Measurements from ENCODE around the gene ATP1A3.
"Not testable (repeated sequence)": the region's sequence is repeated elsewhere in the genome, so short reads cannot be mapped to it uniquely, and the experiment has no call there.

Gene ATP1A3

DNA sequence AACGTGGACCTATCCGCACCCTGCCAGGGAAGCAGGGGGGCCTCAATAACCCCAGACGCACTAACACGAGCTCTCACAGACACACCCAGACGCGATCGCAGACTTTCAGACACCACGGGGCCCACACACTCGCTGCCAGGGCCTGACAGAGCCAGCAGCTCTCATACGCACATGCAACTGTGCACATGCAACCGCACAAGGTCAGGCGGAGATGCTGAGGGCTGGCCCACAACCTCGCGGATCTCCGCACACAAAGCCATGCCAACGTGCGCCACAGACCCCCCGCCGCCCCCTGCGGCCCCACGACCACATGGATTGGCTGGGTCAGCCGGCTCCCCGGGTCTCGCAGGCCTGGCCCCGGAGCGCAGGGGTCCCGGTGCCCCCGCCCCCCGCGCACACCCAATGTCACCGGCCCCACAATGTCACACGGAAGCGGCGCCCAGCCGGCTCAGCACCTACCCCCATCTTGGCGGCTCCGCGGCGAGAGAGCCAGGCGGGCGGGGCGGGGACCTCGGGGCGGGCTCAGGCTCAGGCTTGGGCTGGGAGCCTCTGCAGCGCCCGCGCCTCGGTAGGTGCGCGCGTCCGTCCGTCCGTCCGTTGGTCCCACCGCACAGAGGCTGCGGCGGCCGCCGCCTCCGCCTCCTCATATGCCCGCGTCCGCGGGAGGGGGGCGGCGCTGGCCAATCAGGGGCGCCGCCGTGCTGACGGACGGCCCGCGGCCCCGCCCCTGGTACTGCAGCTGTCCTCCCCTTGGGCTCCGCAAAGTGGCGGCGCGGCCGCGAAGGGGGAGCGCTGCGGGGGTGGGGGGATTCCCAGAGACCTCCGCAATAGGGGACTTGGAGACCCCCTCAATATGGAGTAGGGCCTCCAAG lies at the start of gene ATP1A3:
Gene ATP1A3, minus strand, starts transcription at position 619 of the 872 bp plus-strand sequence. Its CDS starts 154 bp downstream, at position 465.
- H3K36me3 ChIP-seq (ENCODE audit: control insufficient read depth, low read depth, low read length) = no peaks in the 10 kb centered on the region
- no peaks in the 10 kb centered on the region for H3K9me3 ChIP-seq (ENCODE audit: control insufficient read depth, low read depth, low read length)
- peak within 1 kb of the TSS; percentile 47 for H3K9ac ChIP-seq (ENCODE audit: low read length)
- peaks cover 5% of the 10 kb centered on the region for H3K4me1 ChIP-seq (ENCODE audit: control insufficient read depth, low read depth, low read length)
- H3K4me3 ChIP-seq (ENCODE audit: low read length) = peak within 1 kb of the TSS; percentile 76
- peaks cover 48% of the 10 kb centered on the region for H3K27me3 ChIP-seq (ENCODE audit: control insufficient read depth, insufficient read depth, low read length)
- no peak within 1 kb of the TSS for H3K27ac ChIP-seq (ENCODE audit: low read length)

DNA sequence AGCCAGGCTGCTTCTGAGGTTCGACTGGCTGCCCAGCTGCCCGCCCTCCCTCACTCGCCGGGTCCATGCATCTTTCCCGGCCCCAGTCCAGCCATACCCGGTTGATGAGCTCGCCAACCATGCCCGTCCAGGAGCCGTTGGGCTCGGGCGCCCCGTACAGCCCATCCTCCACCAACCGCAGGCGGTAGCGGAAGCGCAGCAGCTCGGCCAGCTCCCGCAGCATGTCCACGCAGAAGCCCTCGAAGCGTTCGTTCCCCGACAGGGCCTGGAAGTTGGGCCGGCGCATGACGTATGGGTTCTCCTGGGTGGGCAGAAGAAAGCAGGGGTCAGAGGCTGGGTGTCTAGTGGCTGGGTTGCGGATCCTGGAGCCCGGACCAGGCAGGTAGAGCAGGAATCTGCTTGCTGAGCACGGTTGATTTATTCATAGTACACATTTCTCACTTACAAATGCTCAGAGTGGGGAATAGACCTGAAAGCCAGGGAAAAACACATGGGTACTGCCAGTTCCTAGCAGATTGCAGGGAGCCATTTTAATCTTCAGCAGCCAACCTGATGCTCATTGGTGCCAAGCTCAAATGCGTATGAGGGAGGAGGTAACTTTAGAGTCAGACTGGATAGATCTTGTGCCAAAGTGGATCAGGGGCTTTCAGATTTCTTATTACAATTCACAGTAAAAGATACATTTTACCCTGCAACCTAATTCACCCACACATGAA lies 48.6 kb upstream of the ATP1A3 start:
- no peak overlapping the region for H3K4me3 ChIP-seq (ENCODE audit: low read length)
- no peaks in the 10 kb centered on the region for H3K4me1 ChIP-seq (ENCODE audit: control insufficient read depth, low read depth, low read length)
- H3K27me3 ChIP-seq (ENCODE audit: control insufficient read depth, insufficient read depth, low read length) = no peaks in the 10 kb centered on the region
- H3K9ac ChIP-seq (ENCODE audit: low read length) = no peak overlapping the region
- H3K27ac ChIP-seq (ENCODE audit: low read length) = no peak overlapping the region
- peaks cover 65% of the 10 kb centered on the region for H3K36me3 ChIP-seq (ENCODE audit: control insufficient read depth, low read depth, low read length)
- no peaks in the 10 kb centered on the region for H3K9me3 ChIP-seq (ENCODE audit: control insufficient read depth, low read depth, low read length)

DNA sequence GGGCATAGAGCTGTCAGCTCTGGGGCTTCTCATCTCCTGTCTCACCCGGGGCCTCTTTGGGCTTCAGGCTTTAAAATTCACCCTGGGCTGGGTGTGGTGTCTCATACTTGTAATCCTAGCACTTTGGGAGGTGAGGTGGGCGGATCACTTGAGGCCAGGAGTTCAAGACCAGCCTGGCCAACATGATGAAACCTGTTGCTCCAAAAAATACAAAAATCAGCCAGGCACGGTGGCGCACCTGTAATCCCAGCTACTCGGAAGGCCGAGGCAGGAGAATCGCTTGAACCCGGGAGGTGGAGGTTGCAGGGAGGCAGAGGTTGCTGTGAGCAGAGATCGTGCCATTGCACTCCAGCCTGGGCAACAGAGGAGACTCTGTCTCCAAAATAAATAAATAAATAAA lies 46.5 kb upstream of the ATP1A3 start:
- not testable (repeated sequence) for H3K9me3 ChIP-seq (ENCODE audit: control insufficient read depth, low read depth, low read length); H3K4me1 ChIP-seq (ENCODE audit: control insufficient read depth, low read depth, low read length); H3K27ac ChIP-seq (ENCODE audit: low read length); H3K9ac ChIP-seq (ENCODE audit: low read length); H3K27me3 ChIP-seq (ENCODE audit: control insufficient read depth, insufficient read depth, low read length); H3K4me3 ChIP-seq (ENCODE audit: low read length)
- peaks cover 59% of the 10 kb centered on the region for H3K36me3 ChIP-seq (ENCODE audit: control insufficient read depth, low read depth, low read length)

DNA sequence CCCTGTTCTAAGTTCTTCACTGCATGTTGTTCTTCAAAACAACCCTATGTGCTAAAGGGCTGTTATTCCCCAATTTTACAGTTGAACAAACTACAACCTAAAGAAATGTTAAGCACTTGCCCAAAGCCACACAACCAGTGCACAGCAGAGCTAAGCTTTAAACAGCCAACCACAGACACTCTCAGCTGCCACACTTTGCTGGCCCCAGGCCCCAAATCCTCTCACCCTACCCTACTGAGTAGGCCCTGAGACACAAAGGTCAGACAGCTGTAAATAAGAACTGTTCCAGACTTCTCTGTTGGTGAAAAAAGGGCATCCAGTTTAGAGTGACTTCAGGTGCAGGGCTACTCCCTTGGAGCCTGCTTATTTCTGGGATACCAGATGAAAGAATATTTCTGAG lies 46.0 kb upstream of the ATP1A3 start:
- H3K36me3 ChIP-seq (ENCODE audit: control insufficient read depth, low read depth, low read length) = peaks cover 55% of the 10 kb centered on the region
- H3K27ac ChIP-seq (ENCODE audit: low read length) = no peak overlapping the region
- H3K4me3 ChIP-seq (ENCODE audit: low read length) = no peak overlapping the region
- no peaks in the 10 kb centered on the region for H3K27me3 ChIP-seq (ENCODE audit: control insufficient read depth, insufficient read depth, low read length)
- H3K9me3 ChIP-seq (ENCODE audit: control insufficient read depth, low read depth, low read length) = no peaks in the 10 kb centered on the region
- H3K4me1 ChIP-seq (ENCODE audit: control insufficient read depth, low read depth, low read length) = no peaks in the 10 kb centered on the region
- H3K9ac ChIP-seq (ENCODE audit: low read length) = no peak overlapping the region

DNA sequence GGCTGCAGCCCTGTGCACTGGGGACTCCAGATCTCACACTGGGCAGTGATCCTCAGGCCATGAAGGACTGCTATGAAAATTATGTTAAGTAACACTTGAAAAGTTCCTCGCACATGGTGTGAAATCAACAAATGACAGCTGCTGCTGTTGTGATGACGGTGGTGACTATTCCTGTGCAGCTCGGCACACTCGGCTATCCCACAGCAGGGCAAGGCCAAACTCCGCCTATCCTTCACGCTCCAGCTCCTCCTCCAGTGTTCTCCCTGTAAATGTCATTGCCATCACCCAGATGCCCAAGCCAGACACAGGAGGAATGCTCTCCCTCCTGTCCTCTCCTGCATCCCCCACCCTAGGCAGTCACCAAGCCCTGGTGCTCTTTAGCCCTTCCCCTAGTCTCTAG lies 44.6 kb upstream of the ATP1A3 start:
- Histone ChIP-seq H3K9me3 (ENCODE audit: control insufficient read depth, low read depth, low read length) (no peaks in the 10 kb centered on the region), H3K4me3 (ENCODE audit: low read length) (no peak overlapping the region)

DNA sequence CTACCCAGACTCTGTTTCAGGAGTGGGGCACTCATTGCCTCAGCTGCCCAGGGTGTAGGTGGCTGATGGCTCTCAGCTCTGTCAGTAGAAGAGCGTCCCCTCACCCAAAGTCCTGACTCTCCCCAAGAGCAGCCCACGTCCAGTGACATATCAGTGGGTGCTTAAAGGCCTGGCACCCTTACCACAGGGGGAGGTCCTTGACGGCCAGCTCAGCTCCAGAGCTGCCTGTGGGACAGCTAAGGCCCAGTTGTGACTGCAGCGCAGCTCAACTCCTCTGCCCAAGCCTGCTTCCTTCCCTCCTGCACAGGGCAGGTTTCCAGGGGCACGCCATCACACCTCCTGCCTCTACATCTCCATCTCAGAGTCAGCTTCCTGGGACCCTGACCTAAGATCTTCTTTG lies 43.6 kb upstream of the ATP1A3 start:
- Histone ChIP-seq H3K4me1 (ENCODE audit: control insufficient read depth, low read depth, low read length) (peaks cover 11% of the 10 kb centered on the region), H3K27me3 (ENCODE audit: control insufficient read depth, insufficient read depth, low read length) (no peaks in the 10 kb centered on the region), H3K9me3 (ENCODE audit: control insufficient read depth, low read depth, low read length) (no peaks in the 10 kb centered on the region), H3K36me3 (ENCODE audit: control insufficient read depth, low read depth, low read length) (peaks cover 38% of the 10 kb centered on the region), H3K27ac (ENCODE audit: low read length) (no peak overlapping the region), H3K9ac (ENCODE audit: low read length) (no peak overlapping the region), H3K4me3 (ENCODE audit: low read length) (no peak overlapping the region)

More for the DNA sequence above, 44.6 kb upstream of the ATP1A3 start:
- Histone ChIP-seq H3K27ac (ENCODE audit: low read length) (no peak overlapping the region), H3K27me3 (ENCODE audit: control insufficient read depth, insufficient read depth, low read length) (no peaks in the 10 kb centered on the region), H3K4me1 (ENCODE audit: control insufficient read depth, low read depth, low read length) (peaks cover 3% of the 10 kb centered on the region), H3K9ac (ENCODE audit: low read length) (no peak overlapping the region), H3K36me3 (ENCODE audit: control insufficient read depth, low read depth, low read length) (peaks cover 43% of the 10 kb centered on the region)

DNA sequence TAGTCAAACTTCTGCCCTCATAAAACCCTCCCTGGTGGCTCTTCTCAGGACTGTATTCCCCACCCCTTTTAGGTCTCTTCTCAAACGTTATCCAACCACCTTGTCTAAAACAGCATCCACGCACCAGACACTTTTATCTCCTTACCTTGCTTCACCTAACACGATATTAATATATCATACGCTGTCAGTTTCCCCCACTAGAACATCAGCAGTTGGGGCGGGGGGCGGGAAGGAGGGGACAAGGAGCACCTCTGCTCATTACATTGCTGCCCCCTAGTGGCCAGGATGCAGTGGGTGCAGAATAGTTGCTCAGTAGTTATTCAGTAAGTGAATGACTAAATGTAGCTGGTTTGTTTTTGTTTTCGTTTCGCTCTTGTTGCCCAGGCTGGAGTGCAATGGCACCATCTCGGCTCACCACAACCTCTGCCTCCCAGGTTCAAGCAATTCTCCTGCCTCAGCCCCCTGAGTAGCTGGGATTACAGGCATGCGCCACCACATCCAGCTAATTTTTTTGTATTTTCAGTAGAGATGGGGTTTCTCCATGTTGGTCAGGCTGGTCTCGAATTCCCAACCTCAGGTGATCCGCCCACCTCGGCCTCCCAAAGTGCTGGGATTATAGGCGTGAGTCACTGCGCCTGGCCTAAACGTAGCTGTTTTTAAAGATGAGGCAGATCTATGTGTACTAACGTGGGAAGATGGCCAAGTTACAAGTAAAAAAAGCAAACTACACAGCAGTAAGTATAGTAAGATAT lies 40.8 kb upstream of the ATP1A3 start:
- Histone ChIP-seq H3K27ac (ENCODE audit: low read length) (peak overlapping the region; percentile 30), H3K9ac (ENCODE audit: low read length) (peak overlapping the region; percentile 21), H3K4me1 (ENCODE audit: control insufficient read depth, low read depth, low read length) (peaks cover 25% of the 10 kb centered on the region), H3K36me3 (ENCODE audit: control insufficient read depth, low read depth, low read length) (peaks cover 27% of the 10 kb centered on the region)
- not testable (repeated sequence) for H3K4me3 ChIP-seq (ENCODE audit: low read length); H3K27me3 ChIP-seq (ENCODE audit: control insufficient read depth, insufficient read depth, low read length); H3K9me3 ChIP-seq (ENCODE audit: control insufficient read depth, low read depth, low read length)

DNA sequence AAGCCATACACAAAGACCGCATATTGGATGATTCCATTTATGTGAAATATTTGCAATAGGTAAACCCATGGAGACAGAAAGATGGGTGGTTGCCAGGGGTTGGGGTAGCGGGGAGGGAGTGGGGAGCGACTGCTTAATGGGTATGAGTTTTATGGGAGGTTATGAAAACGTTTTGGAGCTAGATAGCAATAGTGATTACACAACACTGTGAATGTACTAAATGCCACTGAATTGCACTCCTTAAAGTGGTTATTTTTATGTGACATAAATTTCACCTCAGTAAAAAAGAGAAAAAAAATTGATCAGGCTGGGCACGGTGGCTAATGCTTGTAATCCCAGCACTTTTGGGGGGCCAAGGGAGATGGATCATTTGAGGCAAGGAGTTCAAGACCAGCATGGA lies 39.4 kb upstream of the ATP1A3 start:
- Histone ChIP-seq H3K9ac (ENCODE audit: low read length) (no peak overlapping the region), H3K4me1 (ENCODE audit: control insufficient read depth, low read depth, low read length) (peaks cover 25% of the 10 kb centered on the region), H3K36me3 (ENCODE audit: control insufficient read depth, low read depth, low read length) (peaks cover 19% of the 10 kb centered on the region), H3K27ac (ENCODE audit: low read length) (no peak overlapping the region), H3K9me3 (ENCODE audit: control insufficient read depth, low read depth, low read length) (no peaks in the 10 kb centered on the region), H3K4me3 (ENCODE audit: low read length) (no peak overlapping the region), H3K27me3 (ENCODE audit: control insufficient read depth, insufficient read depth, low read length) (no peaks in the 10 kb centered on the region)

DNA sequence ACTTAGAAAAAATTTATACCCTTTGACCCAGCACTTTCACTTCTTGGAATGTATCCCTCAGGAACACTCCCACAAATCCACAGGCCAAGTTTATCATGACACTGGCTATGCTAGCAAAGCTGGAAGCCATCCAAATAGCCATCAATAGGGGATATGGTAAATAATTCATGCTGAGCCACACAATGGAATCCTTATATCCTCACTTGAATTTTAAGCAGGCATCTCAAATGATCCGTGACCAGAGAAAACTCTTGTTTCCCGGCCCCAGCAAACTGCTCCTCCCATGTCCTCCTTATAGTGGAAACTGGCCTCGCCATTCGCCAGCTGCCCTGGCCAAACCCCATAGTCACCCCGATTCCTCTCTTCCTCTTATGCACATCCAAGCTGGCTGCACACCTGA lies 38.4 kb upstream of the ATP1A3 start:
- no peaks in the 10 kb centered on the region for H3K27me3 ChIP-seq (ENCODE audit: control insufficient read depth, insufficient read depth, low read length)
- H3K4me1 ChIP-seq (ENCODE audit: control insufficient read depth, low read depth, low read length) = peaks cover 25% of the 10 kb centered on the region
- H3K27ac ChIP-seq (ENCODE audit: low read length) = no peak overlapping the region

DNA sequence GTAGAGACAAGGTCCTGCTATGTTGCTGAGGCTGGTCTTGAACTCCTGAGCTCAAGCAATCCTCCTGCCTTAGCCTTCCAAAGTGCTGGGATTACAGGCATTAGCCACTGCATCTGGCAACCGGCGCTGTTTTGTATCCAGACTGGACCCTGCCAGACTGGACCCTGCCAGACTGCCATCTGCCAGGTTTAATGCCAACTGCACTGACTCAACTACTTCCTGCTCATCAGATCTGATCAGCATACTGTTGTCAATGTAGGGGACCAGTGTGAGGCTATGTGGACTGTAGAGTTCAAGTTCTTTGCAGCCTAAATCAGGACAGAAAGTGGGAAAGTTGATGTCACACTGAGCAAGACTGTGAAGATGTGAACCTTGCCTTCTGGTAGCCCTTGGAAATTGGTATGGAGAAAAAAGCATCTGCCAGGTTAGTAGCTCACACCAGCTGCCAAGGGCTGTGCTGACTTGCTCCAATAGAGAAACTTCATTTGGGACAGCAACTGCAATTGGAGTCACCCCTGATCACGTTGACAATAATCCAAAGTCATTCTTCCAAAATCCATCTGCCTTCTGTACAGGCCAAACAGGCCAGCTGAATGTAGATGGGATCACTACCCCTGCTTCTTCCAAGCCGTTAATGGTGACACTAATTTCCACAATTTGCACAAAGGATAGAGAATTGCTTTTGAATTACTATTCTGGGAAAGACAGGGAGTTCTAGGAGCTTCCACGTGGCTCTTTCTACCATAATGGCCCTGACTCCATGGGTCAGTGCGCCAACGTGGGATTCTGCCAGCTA lies 36.8 kb upstream of the ATP1A3 start:
- H3K4me3 ChIP-seq (ENCODE audit: low read length) = no peak overlapping the region
- no peaks in the 10 kb centered on the region for H3K9me3 ChIP-seq (ENCODE audit: control insufficient read depth, low read depth, low read length)
- H3K4me1 ChIP-seq (ENCODE audit: control insufficient read depth, low read depth, low read length) = peaks cover 25% of the 10 kb centered on the region
- H3K9ac ChIP-seq (ENCODE audit: low read length) = no peak overlapping the region
- H3K27ac ChIP-seq (ENCODE audit: low read length) = no peak overlapping the region
- no peaks in the 10 kb centered on the region for H3K27me3 ChIP-seq (ENCODE audit: control insufficient read depth, insufficient read depth, low read length)
- H3K36me3 ChIP-seq (ENCODE audit: control insufficient read depth, low read depth, low read length) = peaks cover 14% of the 10 kb centered on the region

More for the DNA sequence above, 38.4 kb upstream of the ATP1A3 start:
- Histone ChIP-seq H3K36me3 (ENCODE audit: control insufficient read depth, low read depth, low read length) (peaks cover 18% of the 10 kb centered on the region), H3K9ac (ENCODE audit: low read length) (no peak overlapping the region), H3K9me3 (ENCODE audit: control insufficient read depth, low read depth, low read length) (no peaks in the 10 kb centered on the region), H3K4me3 (ENCODE audit: low read length) (peak overlapping the region; percentile 7)

Measured in iPS-18a (cell line).